ENCODE data around the gene KISS1. TPM values are rescaled to one million over a fixed set of nuclear protein-coding genes. Genes with fewer than 3 reads are reported as not detected.
A peak's percentile ranks its signal among the peaks of the same experiment; 100 is the strongest.

The KISS1 gene, protein sequence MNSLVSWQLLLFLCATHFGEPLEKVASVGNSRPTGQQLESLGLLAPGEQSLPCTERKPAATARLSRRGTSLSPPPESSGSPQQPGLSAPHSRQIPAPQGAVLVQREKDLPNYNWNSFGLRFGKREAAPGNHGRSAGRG
- total RNA-seq (not detected), polyA plus RNA-seq (not detected)
- long read RNA-seq, donor 1 = 0 reads
- long read RNA-seq, donor 2 = 0 reads
- long read RNA-seq, donor 3 = 0 reads

DNA sequence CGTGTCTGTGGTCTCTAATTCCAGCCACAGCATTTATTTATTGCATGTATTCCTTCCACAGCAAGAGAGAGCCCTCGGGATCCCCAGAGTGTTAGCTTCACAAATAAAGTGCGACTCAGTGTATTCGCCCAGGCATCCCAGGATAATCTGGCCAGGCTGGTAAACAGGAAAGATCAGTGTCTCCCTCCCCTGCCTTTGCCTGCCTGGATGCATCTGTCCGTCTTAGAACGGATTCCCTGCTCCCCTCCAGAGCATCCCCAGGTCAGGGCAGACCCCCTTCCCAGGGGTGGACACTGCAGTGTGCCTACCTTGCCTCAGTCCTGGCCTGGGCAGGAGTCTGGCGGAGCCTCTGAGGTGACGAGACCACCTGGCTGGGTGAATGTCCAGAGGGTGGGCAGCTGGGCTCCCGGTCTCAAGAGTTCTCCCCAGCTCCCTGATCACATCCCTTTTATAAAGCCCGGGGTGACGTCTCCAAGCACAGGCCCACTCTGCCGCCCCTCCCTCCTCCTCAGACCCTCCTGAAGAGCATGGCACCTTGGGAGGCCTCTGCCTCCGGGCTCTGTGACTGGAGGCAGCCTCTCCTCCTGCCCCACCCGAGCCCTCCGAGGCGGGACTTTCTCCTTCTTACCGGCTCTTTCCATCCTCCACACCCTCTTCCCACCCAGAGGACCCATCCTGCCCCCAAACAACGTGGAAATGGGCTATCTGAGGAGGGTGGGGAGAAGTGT, at the start of gene KISS1:
Gene KISS1 (minus strand): TSS at position 424 of the 728 bp plus-strand sequence. CDS start 3,615 bp downstream, outside the sequence.
- no peak within 1 kb of the TSS for H3K27ac ChIP-seq
- WGBS, 2 donors = 56 to 70% methylated on average over 18 of the region's 18 CpGs
- H3K36me3 ChIP-seq = no peaks in the 10 kb centered on the region
- DNase-seq = no peak
- H3K9me3 ChIP-seq = no peaks in the 10 kb centered on the region
- peaks cover 0 to 19% (median 8%) of the 10 kb centered on the region in 9 donors for H3K4me1 ChIP-seq
- ATAC-seq = no peak
- TF ChIP-seq, protein P1, sequence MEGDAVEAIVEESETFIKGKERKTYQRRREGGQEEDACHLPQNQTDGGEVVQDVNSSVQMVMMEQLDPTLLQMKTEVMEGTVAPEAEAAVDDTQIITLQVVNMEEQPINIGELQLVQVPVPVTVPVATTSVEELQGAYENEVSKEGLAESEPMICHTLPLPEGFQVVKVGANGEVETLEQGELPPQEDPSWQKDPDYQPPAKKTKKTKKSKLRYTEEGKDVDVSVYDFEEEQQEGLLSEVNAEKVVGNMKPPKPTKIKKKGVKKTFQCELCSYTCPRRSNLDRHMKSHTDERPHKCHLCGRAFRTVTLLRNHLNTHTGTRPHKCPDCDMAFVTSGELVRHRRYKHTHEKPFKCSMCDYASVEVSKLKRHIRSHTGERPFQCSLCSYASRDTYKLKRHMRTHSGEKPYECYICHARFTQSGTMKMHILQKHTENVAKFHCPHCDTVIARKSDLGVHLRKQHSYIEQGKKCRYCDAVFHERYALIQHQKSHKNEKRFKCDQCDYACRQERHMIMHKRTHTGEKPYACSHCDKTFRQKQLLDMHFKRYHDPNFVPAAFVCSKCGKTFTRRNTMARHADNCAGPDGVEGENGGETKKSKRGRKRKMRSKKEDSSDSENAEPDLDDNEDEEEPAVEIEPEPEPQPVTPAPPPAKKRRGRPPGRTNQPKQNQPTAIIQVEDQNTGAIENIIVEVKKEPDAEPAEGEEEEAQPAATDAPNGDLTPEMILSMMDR (IDR thresholded peaks at IDR 0.05) = no peak
- intact Hi-C loops (cut with DNase I) = loop anchor here in 1 of 10 donors (5.0 kb wide), 1 partner anchor 34 kb away; no protein-coding TSS in a partner anchor
- H3K4me3 ChIP-seq = no peak within 1 kb of the TSS
- peaks cover 0 to 38% (median 11%) of the 10 kb centered on the region in 7 donors for H3K27me3 ChIP-seq

DNA sequence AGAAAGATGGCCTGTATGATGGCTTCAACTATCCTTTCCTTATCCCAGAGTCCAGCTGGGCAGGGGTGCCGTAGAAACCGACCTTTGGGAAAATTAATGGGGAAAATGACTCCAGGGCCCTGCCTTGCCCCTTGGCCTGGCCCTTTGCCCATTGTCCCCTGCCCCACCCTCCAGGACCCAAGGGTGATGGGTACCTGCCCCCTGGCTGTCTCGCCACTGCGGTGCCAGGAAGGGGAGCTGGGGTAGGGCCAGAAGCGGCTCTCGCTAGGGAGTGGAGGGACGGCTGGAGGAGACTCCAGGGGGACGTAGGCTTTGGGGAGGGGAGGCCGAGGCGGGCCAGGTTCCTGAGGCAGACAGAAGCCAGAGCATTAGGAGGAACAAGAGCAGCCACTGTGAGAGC, 46.6 kb upstream of the KISS1 start:
- ATAC-seq = peak in 1 of 8 donors; percentile 23
- WGBS, 2 donors = 95 to 96% methylated on average over 10 of the region's 10 CpGs
- intact Hi-C loops (cut with DNase I) = loop anchor here in 1 of 10 donors (10.0 kb wide), 1 partner anchor 58 kb away; no protein-coding TSS in a partner anchor

DNA sequence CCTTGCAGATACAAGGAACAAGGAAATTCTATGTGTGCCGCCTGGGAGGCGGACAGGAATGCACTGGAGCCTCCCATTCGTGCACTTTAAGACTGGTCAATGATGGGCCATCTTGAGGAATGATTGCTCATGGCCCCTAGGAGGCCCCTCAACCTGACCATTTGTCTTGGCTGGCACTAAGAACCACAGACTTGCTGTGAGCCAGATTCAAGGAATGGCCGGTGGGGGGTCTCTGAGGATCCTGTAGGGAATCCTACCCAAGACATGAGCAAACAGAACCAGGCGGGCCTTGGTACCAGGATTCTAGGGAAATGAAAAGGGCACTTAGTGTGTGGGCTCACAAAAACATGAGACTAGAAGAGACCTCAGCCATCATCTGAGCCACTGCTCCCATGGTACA, 45.6 kb upstream of the KISS1 start:
- no peak overlapping the region for H3K4me3 ChIP-seq
- intact Hi-C loops (cut with DNase I) = loop anchor here in 1 of 10 donors (10.0 kb wide), 1 partner anchor 57 kb away; no protein-coding TSS in a partner anchor
- WGBS, 2 donors = 97 to 98% methylated on average over 5 of the region's 5 CpGs
- no peak for DNase-seq
- H3K4me1 ChIP-seq = no peaks in the 10 kb centered on the region
- no peaks in the 10 kb centered on the region for H3K9me3 ChIP-seq
- H3K27ac ChIP-seq = no peak overlapping the region
- no peaks in the 10 kb centered on the region for H3K27me3 ChIP-seq
- ATAC-seq = no peak
- TF ChIP-seq, protein P1 (IDR thresholded peaks at IDR 0.05) = no peak
- H3K36me3 ChIP-seq = peaks cover 0 to 87% (median 0%) of the 10 kb centered on the region in 9 donors

More for the DNA sequence above, 46.6 kb upstream of the KISS1 start:
- no peak overlapping the region for H3K4me3 ChIP-seq
- H3K9me3 ChIP-seq = no peaks in the 10 kb centered on the region
- DNase-seq = no peak
- peaks cover 0 to 88% (median 0%) of the 10 kb centered on the region in 9 donors for H3K36me3 ChIP-seq
- TF ChIP-seq, protein P1 (IDR thresholded peaks at IDR 0.05) = no peak
- no peaks in the 10 kb centered on the region for H3K4me1 ChIP-seq
- H3K27me3 ChIP-seq = no peaks in the 10 kb centered on the region
- no peak overlapping the region for H3K27ac ChIP-seq

DNA sequence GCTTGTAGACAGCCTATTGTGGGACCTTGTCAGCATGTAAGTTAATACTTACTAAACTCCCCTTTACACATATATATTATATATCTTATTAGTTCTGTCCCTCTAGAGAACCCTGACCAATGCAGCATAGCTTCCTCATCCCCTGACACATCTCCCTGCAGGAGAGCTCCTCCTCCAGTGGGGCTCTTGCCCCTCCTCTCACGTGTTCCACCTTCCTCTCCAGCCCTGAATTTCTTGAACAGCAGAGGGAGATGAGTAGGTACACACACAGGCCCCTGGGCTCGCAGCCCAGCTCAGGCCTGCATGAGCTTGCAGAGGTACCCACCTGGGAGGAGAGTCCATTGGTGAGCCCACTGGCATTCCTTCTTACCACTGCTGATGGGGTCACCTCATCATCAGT, 44.8 kb upstream of the KISS1 start:
- DNase-seq = no peak
- Histone ChIP-seq H3K4me3 (no peak overlapping the region), H3K4me1 (no peaks in the 10 kb centered on the region), H3K36me3 (peaks cover 0 to 92% (median 0%) of the 10 kb centered on the region in 9 donors), H3K9me3 (no peaks in the 10 kb centered on the region), H3K27me3 (no peaks in the 10 kb centered on the region), H3K27ac (no peak overlapping the region)
- ATAC-seq = no peak
- intact Hi-C loops (cut with DNase I) = loop anchor here in 1 of 10 donors (10.0 kb wide), 1 partner anchor 56 kb away; no protein-coding TSS in a partner anchor
- 65 to 71% methylated on average over 2 of the region's 2 CpGs for WGBS, 2 donors
- TF ChIP-seq, protein P1 (IDR thresholded peaks at IDR 0.05) = no peak
